H9 (cell line): Measurements from ENCODE around the gene HAUS2. TPM values are rescaled to one million over a fixed set of nuclear protein-coding genes. Genes with fewer than 3 reads are reported as not detected.

Experiments
- DNase-seq: peaks from one replicate; pipeline ENCODE4 v3.0.0-alpha.2; 2017
- H2AFZ ChIP-seq: one replicate; pipeline ENCODE4 v1.6.1; 2013; ENCODE audit warnings: mild to moderate bottlenecking, low read length, control low read depth, moderate library complexity
- H2AK5ac ChIP-seq: 2 replicates; pipeline ENCODE4 v1.6.1; 2013; ENCODE audit warnings: low read length, control low read depth, mixed read lengths; ENCODE audit not compliant: insufficient read length
- H2BK120ac ChIP-seq: one replicate; pipeline ENCODE4 v1.6.1; 2013; ENCODE audit warnings: low read depth, mild to moderate bottlenecking, low read length, control low read depth, inconsistent platforms; ENCODE audit not compliant: poor library complexity, severe bottlenecking
- H2BK12ac ChIP-seq: 2 replicates; pipeline ENCODE4 v1.6.1; 2013; ENCODE audit warnings: low read length, control low read depth, mixed read lengths, low read depth; ENCODE audit not compliant: insufficient read length
- H2BK15ac ChIP-seq: 2 replicates; pipeline ENCODE4 v1.6.1; 2013; ENCODE audit warnings: low read depth, low read length, control low read depth
- H2BK20ac ChIP-seq: one replicate; pipeline ENCODE4 v1.6.1; 2013; ENCODE audit warnings: low read depth, mild to moderate bottlenecking, low read length, control low read depth, inconsistent platforms; ENCODE audit not compliant: poor library complexity, severe bottlenecking
- H2BK5ac ChIP-seq: 2 replicates; pipeline ENCODE4 v1.6.1; 2013; ENCODE audit warnings: low read length, control low read depth, mixed read lengths; ENCODE audit not compliant: insufficient read length
- H3K14ac ChIP-seq: 2 replicates; pipeline ENCODE4 v1.6.1; 2013; ENCODE audit warnings: low read length, control low read depth; ENCODE audit not compliant: insufficient read depth
- H3K18ac ChIP-seq: 2 replicates; pipeline ENCODE4 v1.6.1; 2013; ENCODE audit warnings: low read depth, mild to moderate bottlenecking, mixed read lengths, low read length, control low read depth; ENCODE audit not compliant: insufficient read length
- H3K23ac ChIP-seq: 2 replicates; pipeline ENCODE4 v1.6.1; 2013; ENCODE audit warnings: low read length, control low read depth, mixed read lengths, low read depth; ENCODE audit not compliant: insufficient read length
- H3K23me2 ChIP-seq: 2 replicates; pipeline ENCODE4 v1.6.1; 2013; ENCODE audit warnings: low read depth, mild to moderate bottlenecking, mixed read lengths, low read length, control low read depth; ENCODE audit not compliant: insufficient read length, poor library complexity, severe bottlenecking
- H3K27ac ChIP-seq: 2 replicates; pipeline ENCODE4 v1.5.1; 2013; ENCODE audit warnings: low read length, control low read depth, mixed read lengths, low read depth; ENCODE audit not compliant: insufficient read length
- H3K27me3 ChIP-seq: 2 replicates; pipeline ENCODE4 v1.6.1; 2013; ENCODE audit warnings: low read length, control low read depth, inconsistent platforms; ENCODE audit not compliant: insufficient read depth
- H3K4ac ChIP-seq: 2 replicates; pipeline ENCODE4 v1.6.1; 2013; ENCODE audit warnings: low read depth, mild to moderate bottlenecking, control low read depth, inconsistent platforms, low read length, moderate library complexity
- H3K4me1 ChIP-seq: 2 replicates; pipeline ENCODE4 v1.6.1; 2013; ENCODE audit warnings: low read length, control low read depth, inconsistent platforms; ENCODE audit not compliant: insufficient read depth
- H3K4me2 ChIP-seq: 2 replicates; pipeline ENCODE4 v1.6.1; 2013; ENCODE audit warnings: low read length, control low read depth, mixed read lengths; ENCODE audit not compliant: insufficient read length, insufficient read depth
- H3K56ac ChIP-seq: 2 replicates; pipeline ENCODE4 v1.6.1; 2013; ENCODE audit warnings: low read depth, mild to moderate bottlenecking, mixed read lengths, low read length, control low read depth; ENCODE audit not compliant: insufficient read length
- H3K79me1 ChIP-seq: 2 replicates; pipeline ENCODE4 v1.6.1; 2013; ENCODE audit warnings: low read depth, mild to moderate bottlenecking, moderate library complexity, low read length, control low read depth, inconsistent platforms; ENCODE audit not compliant: insufficient read depth, poor library complexity, severe bottlenecking
- H3K79me2 ChIP-seq: 2 replicates; pipeline ENCODE4 v1.6.1; 2013; ENCODE audit warnings: low read length, control low read depth, inconsistent platforms; ENCODE audit not compliant: insufficient read depth
- H3K9ac ChIP-seq: 2 replicates; pipeline ENCODE4 v1.6.1; 2013; ENCODE audit warnings: low read length, control low read depth, mixed read lengths; ENCODE audit not compliant: insufficient read length; ENCODE audit errors: extremely low read depth
- H3K9me3 ChIP-seq: one replicate; pipeline ENCODE4 v1.6.1; 2013; ENCODE audit warnings: low read depth, low read length, inconsistent platforms; ENCODE audit not compliant: control insufficient read depth
- H3T11ph ChIP-seq: one replicate; pipeline ENCODE4 v1.6.1; 2013; ENCODE audit warnings: mild to moderate bottlenecking, low read length, control low read depth, inconsistent platforms
- H4K20me1 ChIP-seq: one replicate; pipeline ENCODE4 v1.6.1; 2013; ENCODE audit not compliant: control insufficient read depth, insufficient read length, insufficient read depth
- H4K5ac ChIP-seq: 2 replicates; pipeline ENCODE4 v1.6.1; 2013; ENCODE audit warnings: low read depth, mild to moderate bottlenecking, mixed read lengths, low read length, control low read depth; ENCODE audit not compliant: insufficient read length
- H4K8ac ChIP-seq: replicated peaks from 2 replicates; pipeline ENCODE4 v1.6.1; 2013; ENCODE audit warnings: low read length, control low read depth, mixed read lengths, low read depth; ENCODE audit not compliant: insufficient read length
- H4K91ac ChIP-seq: 2 replicates; pipeline ENCODE4 v1.6.1; 2013; ENCODE audit warnings: low read depth, mild to moderate bottlenecking, moderate library complexity, mixed read lengths, low read length, control low read depth; ENCODE audit not compliant: insufficient read length
- H3K27ac Mint-ChIP-seq, 3 experiments: 2 replicates in 2 of 3; 3 replicates in 1 of 3; pipeline ENCODE4 v1.8.0; 2020 to 2021; ENCODE audit warnings: mixed read lengths in 3 of 3, mild to moderate bottlenecking in 1 of 3, moderate library complexity in 1 of 3
- H3K27me3 Mint-ChIP-seq: 2 replicates; pipeline ENCODE4 v1.8.0; 2021; ENCODE audit warnings: low read depth, mild to moderate bottlenecking, moderate library complexity, mixed read lengths
- H3K36me3 Mint-ChIP-seq, 3 experiments: 2 replicates in 2 of 3; 3 replicates in 1 of 3; pipeline ENCODE4 v1.8.0; 2020 to 2021; ENCODE audit warnings: low read depth in 3 of 3, mixed read lengths in 3 of 3; ENCODE audit not compliant: insufficient read depth in 1 of 3
- H3K4me1 Mint-ChIP-seq, 2 experiments: 2 replicates each; pipeline ENCODE4 v1.8.0; 2020; ENCODE audit warnings: mixed read lengths in 2 of 2
- H3K4me3 Mint-ChIP-seq, 2 experiments: 2 replicates in 1 of 2; 3 replicates in 1 of 2; pipeline ENCODE4 v1.8.0; 2020 to 2021; ENCODE audit warnings: mild to moderate bottlenecking in 2 of 2, mixed read lengths in 2 of 2, moderate library complexity in 1 of 2
- H3K9me3 Mint-ChIP-seq, 2 experiments: 2 replicates in 1 of 2; 3 replicates in 1 of 2; pipeline ENCODE4 v1.8.0; 2020; ENCODE audit warnings: mild to moderate bottlenecking in 2 of 2, mixed read lengths in 2 of 2, moderate library complexity in 1 of 2
- CTCF ChIP-seq: fragments of 200-600 bp; sonication (generic); conservative IDR thresholded peaks from 3 replicates; pipeline ENCODE4 v1.8.0; 2021; ENCODE audit warnings: antibody characterized with exemption, mild to moderate bottlenecking
- WGBS: extraction: QIAGEN DNeasy Blood & Tissue Kit; methylation state at CpG from one replicate; pipeline ENCODE4 v1.1.7; 2013; ENCODE audit warnings: missing lambda C conversion rate, low lambda C conversion rate, mixed read lengths; ENCODE audit not compliant: insufficient read length; ENCODE audit errors: extremely low coverage; 5-methylcytosine and 5-hydroxymethylcytosine counted together
- total RNA-seq: library from RNA; stranded (reverse); gene quantifications from 2 replicates; pipeline ENCODE4 v1.2.1, GENCODE V29; 2021

The HAUS2 gene
- total RNA-seq, 1 experiment from 2014 or later = 42.5 TPM

GRCh38 chr15:42502477-42502876 is 46.2 kb upstream of the HAUS2 start:
- peaks cover 4% of the 10 kb centered on the region; the same call in 1 of the 2 replicates for H3K4me1 ChIP-seq
- Mint-ChIP-seq H3K9me3 (no peaks in the 10 kb centered on the region), H3K27ac (no peak overlapping the region), H3K4me1 (peaks cover 16 to 27% of the 10 kb centered on the region in 2 experiments), H3K36me3 (peaks cover 0 to 7% (median 6%) of the 10 kb centered on the region in 3 experiments; a peak in 4 of 7 replicates), H3K4me3 (no peak overlapping the region), H3K27me3 (no peaks in the 10 kb centered on the region)
- H4K91ac ChIP-seq = no peak overlapping the region
- H2BK20ac ChIP-seq = no peak overlapping the region
- H2BK12ac ChIP-seq = no peak overlapping the region
- H3K14ac ChIP-seq = no peak overlapping the region
- no peak overlapping the region for H3K4ac ChIP-seq
- DNase-seq = no peak
- H3K27me3 ChIP-seq = no peaks in the 10 kb centered on the region
- no peak overlapping the region for H3K27ac ChIP-seq
- no peak overlapping the region for H3K23ac ChIP-seq
- no peak overlapping the region for H2AFZ ChIP-seq
- H3K79me1 ChIP-seq = peaks cover 10% of the 10 kb centered on the region
- no peak overlapping the region for H2AK5ac ChIP-seq
- H2BK5ac ChIP-seq = no peak overlapping the region
- H3K23me2 ChIP-seq = no peaks in the 10 kb centered on the region
- TF ChIP-seq CTCF = no peak
- H3K18ac ChIP-seq = no peak overlapping the region
- H2BK120ac ChIP-seq = no peak overlapping the region
- H3K9me3 ChIP-seq = no peaks in the 10 kb centered on the region
- no peak overlapping the region for H3T11ph ChIP-seq
- no peak overlapping the region for H4K5ac ChIP-seq
- H3K79me2 ChIP-seq = peaks cover 2% of the 10 kb centered on the region; the same call in 1 of the 2 replicates
- no peak overlapping the region for H3K4me2 ChIP-seq
- no peak overlapping the region for H2BK15ac ChIP-seq
- no peaks in the 10 kb centered on the region for H4K20me1 ChIP-seq
- H3K9ac ChIP-seq = no peak overlapping the region
- no CpG with 5 or more reads among the region's 4 CpGs for WGBS
- no peak overlapping the region for H4K8ac ChIP-seq
- H3K56ac ChIP-seq = no peak overlapping the region
